ENCODE data around the gene FBLN1. TPM values are rescaled to one million over a fixed set of nuclear protein-coding genes. Genes with fewer than 3 reads are reported as not detected.

FBLN1 gene
- total RNA-seq, 1 experiment from 2014 or later = 23.4 TPM

DNA sequence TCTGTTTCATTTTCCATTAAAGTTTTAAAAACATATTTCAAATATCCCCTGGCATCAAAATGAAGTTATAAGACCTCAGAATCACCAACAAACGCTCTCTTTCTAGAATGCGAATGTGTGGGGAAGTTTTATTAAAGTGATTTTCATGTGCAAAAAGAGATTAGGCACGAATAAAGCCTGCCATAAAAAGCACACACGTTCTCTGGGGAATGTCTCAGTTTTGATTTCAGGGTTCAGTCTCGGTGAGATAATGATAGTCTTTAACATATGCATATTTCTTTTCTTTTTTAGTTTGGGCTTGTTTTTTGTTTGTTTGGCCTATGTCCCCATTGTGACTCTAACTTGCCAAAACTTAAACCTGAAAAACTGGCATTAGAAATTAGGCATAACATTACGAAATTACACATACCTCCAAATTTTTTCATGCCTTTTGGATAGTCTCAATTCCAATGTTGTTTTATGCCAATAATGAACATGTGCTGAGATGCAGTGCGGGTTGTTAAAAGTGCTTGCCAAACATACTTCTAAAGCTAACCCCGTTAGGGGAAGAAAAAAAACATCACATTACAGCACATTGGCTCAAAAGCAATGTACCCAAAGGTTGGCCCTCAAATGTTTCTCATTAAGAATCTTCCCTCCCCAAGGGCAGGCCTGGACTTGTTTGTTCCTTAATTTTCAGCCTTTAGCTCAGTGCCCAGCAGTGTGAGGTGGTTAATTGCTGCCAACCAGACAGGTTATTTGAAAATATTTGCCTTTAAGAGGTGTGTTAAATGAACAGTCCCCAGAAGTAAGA is 33.2 kb upstream of the FBLN1 start:
- RAD21 ChIA-PET (ENCODE audit: low non-redundant PET in 1 of 2, low total read pairs in 2 of 2, uncharacterized antibody in 2 of 2, unreplicated experiment in 2 of 2) = no interaction called here
- H3K4me2 ChIP-seq (ENCODE audit: low read length) = no peak overlapping the region
- H3K9ac ChIP-seq (ENCODE audit: low read length) = no peak overlapping the region
- H3K79me2 ChIP-seq (ENCODE audit: insufficient read depth, low read length) = no peaks in the 10 kb centered on the region
- no peak for TF ChIP-seq SIN3A (IDR thresholded peaks at IDR 0.05; ENCODE audit: low read depth)
- TF ChIP-seq RAD21 (IDR thresholded peaks at IDR 0.05; ENCODE audit: low read depth) = no peak
- TF ChIP-seq TCF7L2 (IDR thresholded peaks at IDR 0.05; ENCODE audit: borderline replicate concordance, extremely low read depth, insufficient read depth, insufficient read length) = no peak
- no peak for TF ChIP-seq POLR2A (IDR thresholded peaks at IDR 0.05; ENCODE audit: borderline replicate concordance, extremely low read depth, insufficient read depth, insufficient read length)
- TF ChIP-seq, protein P1, sequence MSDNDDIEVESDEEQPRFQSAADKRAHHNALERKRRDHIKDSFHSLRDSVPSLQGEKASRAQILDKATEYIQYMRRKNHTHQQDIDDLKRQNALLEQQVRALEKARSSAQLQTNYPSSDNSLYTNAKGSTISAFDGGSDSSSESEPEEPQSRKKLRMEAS (IDR thresholded peaks at IDR 0.05) = no peak
- no peaks in the 10 kb centered on the region for H3K27me3 ChIP-seq (ENCODE audit: insufficient read depth, low read length)
- H3K9me3 ChIP-seq (ENCODE audit: control insufficient read depth in 1 of 2, insufficient read depth in 1 of 2, low read depth in 1 of 2, low read length in 2 of 2) = no peaks in the 10 kb centered on the region
- no peak overlapping the region for H3K4me3 ChIP-seq (replicated peaks in 1 of 2; ENCODE audit: low read depth in 1 of 2, low read length in 2 of 2)
- no peak overlapping the region for H2AFZ ChIP-seq (ENCODE audit: low read depth, low read length, poor library complexity, severe bottlenecking)
- POLR2A ChIA-PET = no interaction called here
- intact Hi-C loops (cut with micrococcal nuclease) = no loop called here
- 0 out of 2 replicates have a peak overlapping the region, but pooled peaks have one; percentile 38 for H3K27ac ChIP-seq (ENCODE audit: low read depth, low read length)
- DNase-seq (ENCODE audit: low read depth, low spot score) = no peak
- ATAC-seq = no peak
- H4K20me1 ChIP-seq (ENCODE audit: insufficient read depth) = no peaks in the 10 kb centered on the region
- peaks cover 9 to 16% of the 10 kb centered on the region in 2 experiments for H3K4me1 ChIP-seq (ENCODE audit: control insufficient read depth in 1 of 2, insufficient read depth in 2 of 2, low read length in 2 of 2)
- H3K9me2 ChIP-seq (ENCODE audit: insufficient read depth) = no peaks in the 10 kb centered on the region
- CTCF ChIA-PET = no interaction called here
- no TSS peak for BruUV-seq (replicated peaks)
- no peaks in the 10 kb centered on the region for H3K36me3 ChIP-seq (ENCODE audit: control insufficient read depth in 1 of 2, insufficient read depth in 2 of 2, low read length in 2 of 2)

DNA sequence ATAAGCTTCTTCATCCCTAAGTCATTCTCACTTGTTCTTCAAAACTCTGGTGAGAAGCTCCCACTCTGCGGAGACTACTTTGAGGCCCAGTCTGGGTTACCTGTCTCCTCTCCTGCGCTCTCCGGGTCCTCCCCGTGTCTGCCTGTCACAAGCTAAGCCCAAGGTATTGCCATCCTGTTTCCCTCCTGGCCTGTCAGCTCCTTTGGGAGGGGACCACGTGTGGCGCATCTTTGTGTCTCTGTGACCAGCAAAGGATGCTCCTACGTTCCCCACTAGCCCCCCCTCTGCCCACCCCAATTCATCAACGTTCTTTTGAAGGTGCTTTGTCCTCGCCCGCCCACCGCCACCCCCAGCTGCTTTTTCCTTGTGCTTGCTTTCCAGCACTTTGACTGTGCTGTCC is 31.8 kb upstream of the FBLN1 start:
- BruUV-seq (replicated peaks) = no TSS peak
- TF ChIP-seq, protein P2, sequence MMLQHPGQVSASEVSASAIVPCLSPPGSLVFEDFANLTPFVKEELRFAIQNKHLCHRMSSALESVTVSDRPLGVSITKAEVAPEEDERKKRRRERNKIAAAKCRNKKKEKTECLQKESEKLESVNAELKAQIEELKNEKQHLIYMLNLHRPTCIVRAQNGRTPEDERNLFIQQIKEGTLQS (IDR thresholded peaks at IDR 0.05) = no peak
- TF ChIP-seq SIN3A (IDR thresholded peaks at IDR 0.05; ENCODE audit: low read depth) = no peak
- no peak overlapping the region for H3K4me2 ChIP-seq (ENCODE audit: low read length)

More for the DNA sequence above, 31.8 kb upstream of the FBLN1 start:
- H3K27ac ChIP-seq (ENCODE audit: low read depth, low read length) = no peak overlapping the region
- H4K20me1 ChIP-seq (ENCODE audit: insufficient read depth) = no peaks in the 10 kb centered on the region
- no peak overlapping the region for H3K9ac ChIP-seq (ENCODE audit: low read length)
- no peaks in the 10 kb centered on the region for H3K79me2 ChIP-seq (ENCODE audit: insufficient read depth, low read length)
- H2AFZ ChIP-seq (ENCODE audit: low read depth, low read length, poor library complexity, severe bottlenecking) = no peak overlapping the region
- ChIA-PET RAD21 (ENCODE audit: low non-redundant PET in 1 of 2, low total read pairs in 2 of 2, uncharacterized antibody in 2 of 2, unreplicated experiment in 2 of 2) (no interaction called here), POLR2A (no interaction called here), CTCF (no interaction called here)
- intact Hi-C loops (cut with micrococcal nuclease) = no loop called here
- no peak for ATAC-seq
- H3K4me3 ChIP-seq (replicated peaks in 1 of 2; ENCODE audit: low read depth in 1 of 2, low read length in 2 of 2) = no peak overlapping the region
- no peaks in the 10 kb centered on the region for H3K9me3 ChIP-seq (ENCODE audit: control insufficient read depth in 1 of 2, insufficient read depth in 1 of 2, low read depth in 1 of 2, low read length in 2 of 2)
- H3K27me3 ChIP-seq (ENCODE audit: insufficient read depth, low read length) = no peaks in the 10 kb centered on the region
- no peak for DNase-seq (ENCODE audit: low read depth, low spot score)
- no peaks in the 10 kb centered on the region for H3K9me2 ChIP-seq (ENCODE audit: insufficient read depth)
- H3K36me3 ChIP-seq (ENCODE audit: control insufficient read depth in 1 of 2, insufficient read depth in 2 of 2, low read length in 2 of 2) = no peaks in the 10 kb centered on the region
- H3K4me1 ChIP-seq (ENCODE audit: control insufficient read depth in 1 of 2, insufficient read depth in 2 of 2, low read length in 2 of 2) = peaks cover 9 to 16% of the 10 kb centered on the region in 2 experiments

All from HCT116 (cell line).